HepG2 (cell line): ENCODE measurements around the gene SUSD6. TPM values are rescaled to one million over a fixed set of nuclear protein-coding genes. Genes with fewer than 3 reads are reported as not detected.

Source experiments
- AKAP8 ChIP-seq: sonication (generic); formaldehyde crosslinking; IDR thresholded peaks from 2 replicates; pipeline ENCODE4 v1.5.1; 2020; ENCODE audit warnings: mild to moderate bottlenecking, missing genetic modification reagents
- ISL2 ChIP-seq: sonication (generic); formaldehyde crosslinking; IDR thresholded peaks from 2 replicates; pipeline ENCODE4 v1.5.0; 2020; ENCODE audit warnings: missing genetic modification reagents
- KAT2B ChIP-seq: fragments of 150-350 bp; IDR thresholded peaks from 2 replicates; pipeline ENCODE4 v1.6.1; 2014; ENCODE audit warnings: low read depth, low read length, borderline replicate concordance
- KMT2B ChIP-seq: IDR thresholded peaks from 2 replicates; pipeline ENCODE4 v1.6.1; 2016; ENCODE audit warnings: missing genetic modification reagents, missing compliant biosample characterization
- MXD4 ChIP-seq: IDR thresholded peaks from 2 replicates; pipeline ENCODE4 v1.6.1; 2016; ENCODE audit warnings: mild to moderate bottlenecking, missing biosample characterization, missing genetic modification reagents
- RBAK ChIP-seq: sonication (generic); formaldehyde crosslinking; IDR thresholded peaks from 2 replicates; pipeline ENCODE4 v1.5.1; 2020; ENCODE audit warnings: mild to moderate bottlenecking, missing genetic modification reagents
- SAP130 ChIP-seq: IDR thresholded peaks from 2 replicates; pipeline ENCODE4 v1.6.1; 2016; ENCODE audit warnings: low read depth
- SNAI1 ChIP-seq: sonication (generic); formaldehyde crosslinking; IDR thresholded peaks from 2 replicates; pipeline ENCODE4 v1.5.0; 2020; ENCODE audit warnings: mild to moderate bottlenecking, missing genetic modification reagents, borderline replicate concordance
- TBP ChIP-seq: sonication (generic); formaldehyde crosslinking; IDR thresholded peaks from 2 replicates; pipeline ENCODE4 v1.5.0; 2020; ENCODE audit warnings: missing genetic modification reagents
- TCF7L2 ChIP-seq: IDR thresholded peaks from 2 replicates; pipeline ENCODE4 v1.6.1; 2011; ENCODE audit warnings: mild to moderate bottlenecking, low read depth, low read length, moderate library complexity
- TGIF2 ChIP-seq: IDR thresholded peaks from 2 replicates; pipeline ENCODE4 v1.6.1; 2016; ENCODE audit warnings: control low read depth, missing compliant biosample characterization
- ZNF44 ChIP-seq: sonication (generic); formaldehyde crosslinking; IDR thresholded peaks from 2 replicates; pipeline ENCODE4 v1.5.1; 2020; ENCODE audit warnings: mild to moderate bottlenecking, missing genetic modification reagents
- ZNF629 ChIP-seq: sonication (generic); formaldehyde crosslinking; conservative IDR thresholded peaks from 2 replicates; pipeline ENCODE4 v1.5.0; 2020; ENCODE audit warnings: missing genetic modification reagents
- ZNF672 ChIP-seq: sonication (generic); formaldehyde crosslinking; IDR thresholded peaks from 2 replicates; pipeline ENCODE4 v1.8.1; 2022; ENCODE audit warnings: missing genetic modification reagents
- ZSCAN9 ChIP-seq: IDR thresholded peaks from 2 replicates; pipeline ENCODE4 v1.6.1; 2016; ENCODE audit warnings: borderline replicate concordance
- polyA plus RNA-seq, 8 experiments: library from polyadenylated mRNA; depleted of rRNA in 3 of 8; stranded (reverse) in 7 of 8; unstranded in 1 of 8; fragments of >200 nt; fragmentation: Illumina TruSeq in 4 of 8; extraction: Trizol in 4 of 8; gene quantifications; 2 replicates each; pipeline versions ENCODE4 v1.2.1 to v1.2.3, GENCODE V29; 2011 to 2016; ENCODE audit warnings: low read depth in 4 of 8, missing spikeins in 1 of 8, mixed read lengths in 1 of 8; ENCODE audit not compliant: insufficient read depth in 1 of 8
- total RNA-seq, 5 experiments: library from RNA; depleted of rRNA; stranded (reverse); fragments of >200 nt; fragmentation: Illumina TruSeq; extraction: Trizol; gene quantifications; 2 replicates each; pipeline ENCODE4 v1.2.3, GENCODE V29; 2016; ENCODE audit warnings: low read depth in 1 of 5
- TF ChIP-seq, protein P1 (sequence below): sonication (generic); formaldehyde crosslinking; IDR thresholded peaks from 2 replicates; pipeline ENCODE4 v1.5.0; 2020; ENCODE audit warnings: mild to moderate bottlenecking, missing genetic modification reagents
- TF ChIP-seq, protein P2 (sequence below): sonication (generic); formaldehyde crosslinking; IDR thresholded peaks from 2 replicates; pipeline ENCODE4 v1.4.0; 2020; ENCODE audit warnings: mild to moderate bottlenecking, missing genetic modification reagents
- TF ChIP-seq, protein P3 (sequence below): sonication (generic); formaldehyde crosslinking; conservative IDR thresholded peaks from 2 replicates; pipeline ENCODE4 v1.4.0; 2020; ENCODE audit warnings: mild to moderate bottlenecking, missing genetic modification reagents, moderate library complexity
- TF ChIP-seq, protein P4 (sequence below): sonication (generic); formaldehyde crosslinking; IDR thresholded peaks from 2 replicates; pipeline ENCODE4 v1.4.0; 2020; ENCODE audit warnings: mild to moderate bottlenecking, low read depth, missing genetic modification reagents
- TF ChIP-seq, protein P5 (sequence below): sonication (generic); formaldehyde crosslinking; IDR thresholded peaks from 2 replicates; pipeline ENCODE4 v1.5.0; 2020; ENCODE audit warnings: mild to moderate bottlenecking, missing genetic modification reagents

The SUSD6 gene
- total and polyA plus RNA-seq, 2 of the 13 experiments (the other 11 are each of a cell fraction or from before 2014, with no cell fraction given), result 7.2 to 7.4 TPM

DNA sequence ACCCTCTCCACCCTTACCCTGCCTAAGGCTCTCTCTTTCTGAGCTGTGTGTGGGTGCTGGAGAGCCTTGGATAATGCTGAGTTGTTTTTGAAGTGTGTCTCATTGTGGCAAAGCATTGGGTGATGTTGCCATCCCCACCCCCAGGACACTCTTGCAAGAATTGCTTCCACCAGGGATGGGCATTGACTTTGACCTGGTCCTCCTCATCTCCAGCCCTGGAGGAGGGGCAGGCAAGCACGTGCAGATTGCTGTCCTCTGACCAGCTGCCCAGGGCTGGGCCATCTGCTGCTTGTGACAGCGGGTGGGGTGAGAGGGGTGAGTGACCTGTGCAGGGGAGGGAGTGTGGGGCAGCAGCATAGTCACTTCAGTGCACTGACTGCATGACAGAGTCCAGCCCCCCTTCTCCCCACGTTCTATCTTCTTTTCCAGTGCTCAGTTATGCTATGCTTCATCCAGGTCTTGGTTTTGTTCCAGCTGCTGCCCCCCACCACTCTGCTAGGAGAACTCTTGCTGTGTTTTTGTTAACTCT lies 26.2 kb downstream of the SUSD6 start (continued):
- TF ChIP-seq, protein P1, sequence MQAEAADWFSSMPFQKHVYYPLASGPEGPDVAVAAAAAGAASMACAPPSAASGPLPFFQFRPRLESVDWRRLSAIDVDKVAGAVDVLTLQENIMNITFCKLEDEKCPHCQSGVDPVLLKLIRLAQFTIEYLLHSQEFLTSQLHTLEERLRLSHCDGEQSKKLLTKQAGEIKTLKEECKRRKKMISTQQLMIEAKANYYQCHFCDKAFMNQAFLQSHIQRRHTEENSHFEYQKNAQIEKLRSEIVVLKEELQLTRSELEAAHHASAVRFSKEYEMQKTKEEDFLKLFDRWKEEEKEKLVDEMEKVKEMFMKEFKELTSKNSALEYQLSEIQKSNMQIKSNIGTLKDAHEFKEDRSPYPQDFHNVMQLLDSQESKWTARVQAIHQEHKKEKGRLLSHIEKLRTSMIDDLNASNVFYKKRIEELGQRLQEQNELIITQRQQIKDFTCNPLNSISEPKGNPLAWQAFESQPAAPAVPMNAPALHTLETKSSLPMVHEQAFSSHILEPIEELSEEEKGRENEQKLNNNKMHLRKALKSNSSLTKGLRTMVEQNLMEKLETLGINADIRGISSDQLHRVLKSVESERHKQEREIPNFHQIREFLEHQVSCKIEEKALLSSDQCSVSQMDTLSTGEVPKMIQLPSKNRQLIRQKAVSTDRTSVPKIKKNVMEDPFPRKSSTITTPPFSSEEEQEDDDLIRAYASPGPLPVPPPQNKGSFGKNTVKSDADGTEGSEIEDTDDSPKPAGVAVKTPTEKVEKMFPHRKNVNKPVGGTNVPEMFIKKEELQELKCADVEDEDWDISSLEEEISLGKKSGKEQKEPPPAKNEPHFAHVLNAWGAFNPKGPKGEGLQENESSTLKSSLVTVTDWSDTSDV (CRISPR knock-in tag), result 0 out of 2 replicates have a peak, but pooled peaks have one; percentile 29
- TF ChIP-seq ZNF44 (no peak; the same call in 1 of the 2 replicates), TGIF2 (CRISPR knock-in tag) (peak; percentile 96; the same call in 1 of the 2 replicates), MXD4 (CRISPR knock-in tag) (peak; percentile 46; the same call in 1 of the 2 replicates), RBAK (CRISPR knock-in tag) (no peak), KMT2B (CRISPR knock-in tag) (no peak), AKAP8 (CRISPR knock-in tag) (no peak), SAP130 (CRISPR knock-in tag) (peak; percentile 92), TBP (no peak), SNAI1 (CRISPR knock-in tag) (no peak), ZNF629 (CRISPR knock-in tag) (no peak), TCF7L2 (no peak), ZNF672 (CRISPR knock-in tag) (no peak), ZSCAN9 (CRISPR knock-in tag) (no peak), KAT2B (no peak), ISL2 (0 out of 2 replicates have a peak, but pooled peaks have one; percentile 10)
- TF ChIP-seq, protein P2, sequence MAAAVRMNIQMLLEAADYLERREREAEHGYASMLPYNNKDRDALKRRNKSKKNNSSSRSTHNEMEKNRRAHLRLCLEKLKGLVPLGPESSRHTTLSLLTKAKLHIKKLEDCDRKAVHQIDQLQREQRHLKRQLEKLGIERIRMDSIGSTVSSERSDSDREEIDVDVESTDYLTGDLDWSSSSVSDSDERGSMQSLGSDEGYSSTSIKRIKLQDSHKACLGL (CRISPR knock-in tag), result peak; percentile 63; the same call in 1 of the 2 replicates
- TF ChIP-seq, protein P3, sequence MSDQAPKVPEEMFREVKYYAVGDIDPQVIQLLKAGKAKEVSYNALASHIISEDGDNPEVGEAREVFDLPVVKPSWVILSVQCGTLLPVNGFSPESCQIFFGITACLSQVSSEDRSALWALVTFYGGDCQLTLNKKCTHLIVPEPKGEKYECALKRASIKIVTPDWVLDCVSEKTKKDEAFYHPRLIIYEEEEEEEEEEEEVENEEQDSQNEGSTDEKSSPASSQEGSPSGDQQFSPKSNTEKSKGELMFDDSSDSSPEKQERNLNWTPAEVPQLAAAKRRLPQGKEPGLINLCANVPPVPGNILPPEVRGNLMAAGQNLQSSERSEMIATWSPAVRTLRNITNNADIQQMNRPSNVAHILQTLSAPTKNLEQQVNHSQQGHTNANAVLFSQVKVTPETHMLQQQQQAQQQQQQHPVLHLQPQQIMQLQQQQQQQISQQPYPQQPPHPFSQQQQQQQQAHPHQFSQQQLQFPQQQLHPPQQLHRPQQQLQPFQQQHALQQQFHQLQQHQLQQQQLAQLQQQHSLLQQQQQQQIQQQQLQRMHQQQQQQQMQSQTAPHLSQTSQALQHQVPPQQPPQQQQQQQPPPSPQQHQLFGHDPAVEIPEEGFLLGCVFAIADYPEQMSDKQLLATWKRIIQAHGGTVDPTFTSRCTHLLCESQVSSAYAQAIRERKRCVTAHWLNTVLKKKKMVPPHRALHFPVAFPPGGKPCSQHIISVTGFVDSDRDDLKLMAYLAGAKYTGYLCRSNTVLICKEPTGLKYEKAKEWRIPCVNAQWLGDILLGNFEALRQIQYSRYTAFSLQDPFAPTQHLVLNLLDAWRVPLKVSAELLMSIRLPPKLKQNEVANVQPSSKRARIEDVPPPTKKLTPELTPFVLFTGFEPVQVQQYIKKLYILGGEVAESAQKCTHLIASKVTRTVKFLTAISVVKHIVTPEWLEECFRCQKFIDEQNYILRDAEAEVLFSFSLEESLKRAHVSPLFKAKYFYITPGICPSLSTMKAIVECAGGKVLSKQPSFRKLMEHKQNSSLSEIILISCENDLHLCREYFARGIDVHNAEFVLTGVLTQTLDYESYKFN (CRISPR knock-in tag), result peak; percentile 76; the same call in 1 of the 2 replicates
- TF ChIP-seq, protein P4, sequence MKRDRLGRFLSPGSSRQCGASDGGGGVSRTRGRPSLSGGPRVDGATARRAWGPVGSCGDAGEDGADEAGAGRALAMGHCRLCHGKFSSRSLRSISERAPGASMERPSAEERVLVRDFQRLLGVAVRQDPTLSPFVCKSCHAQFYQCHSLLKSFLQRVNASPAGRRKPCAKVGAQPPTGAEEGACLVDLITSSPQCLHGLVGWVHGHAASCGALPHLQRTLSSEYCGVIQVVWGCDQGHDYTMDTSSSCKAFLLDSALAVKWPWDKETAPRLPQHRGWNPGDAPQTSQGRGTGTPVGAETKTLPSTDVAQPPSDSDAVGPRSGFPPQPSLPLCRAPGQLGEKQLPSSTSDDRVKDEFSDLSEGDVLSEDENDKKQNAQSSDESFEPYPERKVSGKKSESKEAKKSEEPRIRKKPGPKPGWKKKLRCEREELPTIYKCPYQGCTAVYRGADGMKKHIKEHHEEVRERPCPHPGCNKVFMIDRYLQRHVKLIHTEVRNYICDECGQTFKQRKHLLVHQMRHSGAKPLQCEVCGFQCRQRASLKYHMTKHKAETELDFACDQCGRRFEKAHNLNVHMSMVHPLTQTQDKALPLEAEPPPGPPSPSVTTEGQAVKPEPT (CRISPR knock-in tag), result no peak
- TF ChIP-seq, protein P5, sequence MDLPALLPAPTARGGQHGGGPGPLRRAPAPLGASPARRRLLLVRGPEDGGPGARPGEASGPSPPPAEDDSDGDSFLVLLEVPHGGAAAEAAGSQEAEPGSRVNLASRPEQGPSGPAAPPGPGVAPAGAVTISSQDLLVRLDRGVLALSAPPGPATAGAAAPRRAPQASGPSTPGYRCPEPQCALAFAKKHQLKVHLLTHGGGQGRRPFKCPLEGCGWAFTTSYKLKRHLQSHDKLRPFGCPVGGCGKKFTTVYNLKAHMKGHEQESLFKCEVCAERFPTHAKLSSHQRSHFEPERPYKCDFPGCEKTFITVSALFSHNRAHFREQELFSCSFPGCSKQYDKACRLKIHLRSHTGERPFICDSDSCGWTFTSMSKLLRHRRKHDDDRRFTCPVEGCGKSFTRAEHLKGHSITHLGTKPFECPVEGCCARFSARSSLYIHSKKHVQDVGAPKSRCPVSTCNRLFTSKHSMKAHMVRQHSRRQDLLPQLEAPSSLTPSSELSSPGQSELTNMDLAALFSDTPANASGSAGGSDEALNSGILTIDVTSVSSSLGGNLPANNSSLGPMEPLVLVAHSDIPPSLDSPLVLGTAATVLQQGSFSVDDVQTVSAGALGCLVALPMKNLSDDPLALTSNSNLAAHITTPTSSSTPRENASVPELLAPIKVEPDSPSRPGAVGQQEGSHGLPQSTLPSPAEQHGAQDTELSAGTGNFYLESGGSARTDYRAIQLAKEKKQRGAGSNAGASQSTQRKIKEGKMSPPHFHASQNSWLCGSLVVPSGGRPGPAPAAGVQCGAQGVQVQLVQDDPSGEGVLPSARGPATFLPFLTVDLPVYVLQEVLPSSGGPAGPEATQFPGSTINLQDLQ (CRISPR knock-in tag), result no peak
